Right lobe of liver (tissue), 4 donors: ENCODE measurements around the gene NME8.

ENCODE experiments used
- POLR2A ChIP-seq: fragments of 450-650 bp; IDR thresholded peaks from one replicate; pipeline ENCODE4 v1.6.1; 2017; ENCODE audit warnings: antibody characterized with exemption, mild to moderate bottlenecking
- TF ChIP-seq, protein P1 (sequence below), 4 donors: fragments of 200-600 bp in 3 of 4; fragments of 450-650 bp in 1 of 4; IDR thresholded peaks; one replicate each; pipeline versions ENCODE4 v1.5.1 to v1.8.0; 2016 to 2022; ENCODE audit warnings: antibody characterized with exemption in 4 of 4, mild to moderate bottlenecking in 2 of 4
- donor health status: DM: no; HTN: no; CAD: no.
- donor health status: DM: no; HTN: no; CAD: no.
- donor health status: DM: no; HTN: yes; CAD: no.

DNA sequence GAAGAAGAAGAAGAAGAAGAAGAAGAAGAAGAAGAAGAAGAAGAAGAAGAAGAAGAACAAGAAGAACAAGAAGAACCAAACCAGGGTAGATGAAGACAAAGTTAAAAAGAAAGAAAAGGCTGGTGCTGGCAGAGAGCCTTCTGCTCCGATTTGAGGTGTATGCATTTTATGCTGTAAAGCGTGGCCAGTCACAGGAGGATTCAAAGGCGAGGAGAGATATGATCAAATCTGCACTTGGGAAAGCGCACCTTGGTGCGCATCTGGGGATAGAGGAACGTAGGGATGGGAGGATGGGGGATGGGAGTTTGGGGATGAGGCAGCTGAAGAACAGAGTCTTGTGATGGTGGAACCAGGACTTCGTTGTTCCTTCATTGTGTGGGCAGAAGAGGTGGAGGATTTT, at the start of gene NME8:
- TF ChIP-seq, protein P1, sequence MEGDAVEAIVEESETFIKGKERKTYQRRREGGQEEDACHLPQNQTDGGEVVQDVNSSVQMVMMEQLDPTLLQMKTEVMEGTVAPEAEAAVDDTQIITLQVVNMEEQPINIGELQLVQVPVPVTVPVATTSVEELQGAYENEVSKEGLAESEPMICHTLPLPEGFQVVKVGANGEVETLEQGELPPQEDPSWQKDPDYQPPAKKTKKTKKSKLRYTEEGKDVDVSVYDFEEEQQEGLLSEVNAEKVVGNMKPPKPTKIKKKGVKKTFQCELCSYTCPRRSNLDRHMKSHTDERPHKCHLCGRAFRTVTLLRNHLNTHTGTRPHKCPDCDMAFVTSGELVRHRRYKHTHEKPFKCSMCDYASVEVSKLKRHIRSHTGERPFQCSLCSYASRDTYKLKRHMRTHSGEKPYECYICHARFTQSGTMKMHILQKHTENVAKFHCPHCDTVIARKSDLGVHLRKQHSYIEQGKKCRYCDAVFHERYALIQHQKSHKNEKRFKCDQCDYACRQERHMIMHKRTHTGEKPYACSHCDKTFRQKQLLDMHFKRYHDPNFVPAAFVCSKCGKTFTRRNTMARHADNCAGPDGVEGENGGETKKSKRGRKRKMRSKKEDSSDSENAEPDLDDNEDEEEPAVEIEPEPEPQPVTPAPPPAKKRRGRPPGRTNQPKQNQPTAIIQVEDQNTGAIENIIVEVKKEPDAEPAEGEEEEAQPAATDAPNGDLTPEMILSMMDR (IDR thresholded peaks at IDR 0.05): no peak
- TF ChIP-seq POLR2A: no peak
